Thymus (tissue), 11 donors: ENCODE results near the gene DUS3L. TPM values are rescaled to one million over a fixed set of nuclear protein-coding genes. Genes with fewer than 3 reads are reported as not detected.
"Not testable (repeated sequence)": the region's sequence is repeated elsewhere in the genome, so short reads cannot be mapped to it uniquely, and the experiment has no call there.

Experiments
- DNase-seq, 9 donors: peaks; one replicate each; pipeline ENCODE4 v3.0.0-alpha.2; 2013; ENCODE audit warnings: low spot score in 9 of 9, low read depth in 6 of 9, missing footprints in 1 of 9
- H3K27ac ChIP-seq, 2 donors: one replicate each; pipeline ENCODE4 v1.5.1; 2013; ENCODE audit warnings: control low read depth in 1 of 2, low read depth in 1 of 2, low read length in 1 of 2, mild to moderate bottlenecking in 1 of 2, moderate library complexity in 1 of 2
- H3K27me3 ChIP-seq, 2 donors: one replicate each; pipeline ENCODE4 v1.5.1; 2013; ENCODE audit warnings: low read length in 1 of 2; ENCODE audit not compliant: control insufficient read depth in 2 of 2, insufficient read depth in 1 of 2
- H3K36me3 ChIP-seq, 2 donors: one replicate each; pipeline ENCODE4 v1.5.1; 2013; ENCODE audit warnings: low read length in 1 of 2, mild to moderate bottlenecking in 1 of 2, moderate library complexity in 1 of 2; ENCODE audit not compliant: control insufficient read depth in 2 of 2, insufficient read depth in 2 of 2
- H3K4me1 ChIP-seq, 2 donors: one replicate each; pipeline ENCODE4 v1.5.1; 2013; ENCODE audit warnings: low read length in 2 of 2; ENCODE audit not compliant: control insufficient read depth in 2 of 2, insufficient read depth in 2 of 2
- H3K4me3 ChIP-seq, 2 donors: one replicate each; pipeline ENCODE4 v1.5.1; 2013; ENCODE audit warnings: low read length in 2 of 2, control low read depth in 1 of 2, mild to moderate bottlenecking in 1 of 2
- H3K9me3 ChIP-seq, 2 donors: one replicate each; pipeline ENCODE4 v1.5.1; 2013; ENCODE audit warnings: low read length in 1 of 2, mild to moderate bottlenecking in 1 of 2; ENCODE audit not compliant: control insufficient read depth in 2 of 2, insufficient read depth in 1 of 2
- WGBS: extraction: QIAGEN DNeasy Blood & Tissue Kit; methylation state at CpG from one replicate; pipeline ENCODE4 v1.1.7; 2013; 5-methylcytosine and 5-hydroxymethylcytosine counted together
- polyA plus RNA-seq: library from polyadenylated mRNA; stranded (reverse); fragments of 200-250 nt; gene quantifications from one replicate; pipeline ENCODE4 v1.2.3, GENCODE V29; 2013
- total RNA-seq: library from RNA; stranded (reverse); fragments of 120-200 nt; gene quantifications from one replicate; pipeline ENCODE4 v1.2.4, GENCODE V29; 2013
- donor health status: healthy.

Gene DUS3L
- total and polyA plus RNA-seq, 2 donors: 25.2 to 43.9 TPM

DNA sequence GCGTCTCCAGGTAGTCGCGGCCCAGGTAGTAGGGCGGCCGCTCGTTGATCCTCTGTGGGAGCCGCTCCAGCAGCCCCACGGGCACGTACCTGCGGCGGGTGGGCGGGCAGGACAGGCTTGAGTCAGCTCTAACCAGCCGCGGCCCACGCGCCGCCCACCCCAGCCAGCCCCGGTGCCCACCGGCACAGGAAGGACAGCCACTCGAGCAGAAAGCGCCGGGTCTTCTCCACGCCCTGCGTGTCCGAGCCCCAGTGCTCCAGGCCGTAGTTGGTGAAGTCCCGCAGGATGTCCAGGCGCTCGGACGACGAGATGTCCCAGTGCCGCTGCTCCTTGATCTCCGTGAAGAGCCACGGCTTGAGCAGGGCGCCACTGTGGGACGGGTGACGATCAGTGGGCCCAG is 5.5 kb downstream of the DUS3L start:
- no peak overlapping the region for H3K4me3 ChIP-seq
- H3K36me3 ChIP-seq: peaks cover 53 to 70% of the 10 kb centered on the region in 2 donors
- no peaks in the 10 kb centered on the region for H3K9me3 ChIP-seq
- no peak for DNase-seq
- H3K4me1 ChIP-seq: peaks cover 5 to 7% of the 10 kb centered on the region in 2 donors
- no peak overlapping the region for H3K27ac ChIP-seq
- 96% methylated on average over 37 of the region's 37 CpGs for WGBS
- H3K27me3 ChIP-seq: no peaks in the 10 kb centered on the region

DNA sequence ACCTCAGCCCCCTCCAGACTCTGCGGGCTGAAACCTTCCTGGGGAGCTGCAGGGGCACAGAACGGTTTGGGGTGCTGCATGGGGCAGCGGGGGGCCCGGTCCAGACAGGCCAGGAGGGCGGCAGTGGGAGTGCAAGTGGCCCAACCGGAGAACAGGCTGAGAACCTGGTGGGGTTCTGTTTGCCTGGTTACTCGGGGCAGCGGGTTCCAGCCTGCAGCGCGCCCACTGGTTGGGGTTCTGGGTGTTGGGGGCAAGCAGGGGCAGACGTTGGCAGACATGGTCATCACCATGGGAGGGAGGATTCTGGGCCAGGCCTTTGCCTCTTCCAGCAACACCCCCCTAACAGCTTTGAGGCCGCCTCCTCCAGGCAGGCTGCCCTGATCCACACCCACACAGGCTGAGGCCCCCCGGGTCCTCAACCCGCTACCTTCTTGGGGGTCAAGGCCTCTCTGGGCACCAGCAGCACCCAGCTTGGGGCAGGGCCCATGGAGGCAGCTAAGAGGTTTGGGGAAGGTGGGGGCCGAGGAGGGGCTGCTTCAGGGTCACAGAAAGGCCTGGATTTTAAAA is 6.3 kb downstream of the DUS3L start, which contains the start of gene PRR22:
Gene PRR22, minus strand, starts transcription at position 166 of the 567 bp plus-strand sequence. Its CDS starts 86 bp downstream, at position 80.
- Histone ChIP-seq H3K4me3 (no peak within 1 kb of the TSS), H3K36me3 (peaks cover 48 to 66% of the 10 kb centered on the region in 2 donors), H3K4me1 (no peaks in the 10 kb centered on the region), H3K27me3 (no peaks in the 10 kb centered on the region), H3K9me3 (no peaks in the 10 kb centered on the region), H3K27ac (no peak within 1 kb of the TSS)
- DNase-seq: no peak
- 98% methylated on average over 15 of the region's 15 CpGs for WGBS

DNA sequence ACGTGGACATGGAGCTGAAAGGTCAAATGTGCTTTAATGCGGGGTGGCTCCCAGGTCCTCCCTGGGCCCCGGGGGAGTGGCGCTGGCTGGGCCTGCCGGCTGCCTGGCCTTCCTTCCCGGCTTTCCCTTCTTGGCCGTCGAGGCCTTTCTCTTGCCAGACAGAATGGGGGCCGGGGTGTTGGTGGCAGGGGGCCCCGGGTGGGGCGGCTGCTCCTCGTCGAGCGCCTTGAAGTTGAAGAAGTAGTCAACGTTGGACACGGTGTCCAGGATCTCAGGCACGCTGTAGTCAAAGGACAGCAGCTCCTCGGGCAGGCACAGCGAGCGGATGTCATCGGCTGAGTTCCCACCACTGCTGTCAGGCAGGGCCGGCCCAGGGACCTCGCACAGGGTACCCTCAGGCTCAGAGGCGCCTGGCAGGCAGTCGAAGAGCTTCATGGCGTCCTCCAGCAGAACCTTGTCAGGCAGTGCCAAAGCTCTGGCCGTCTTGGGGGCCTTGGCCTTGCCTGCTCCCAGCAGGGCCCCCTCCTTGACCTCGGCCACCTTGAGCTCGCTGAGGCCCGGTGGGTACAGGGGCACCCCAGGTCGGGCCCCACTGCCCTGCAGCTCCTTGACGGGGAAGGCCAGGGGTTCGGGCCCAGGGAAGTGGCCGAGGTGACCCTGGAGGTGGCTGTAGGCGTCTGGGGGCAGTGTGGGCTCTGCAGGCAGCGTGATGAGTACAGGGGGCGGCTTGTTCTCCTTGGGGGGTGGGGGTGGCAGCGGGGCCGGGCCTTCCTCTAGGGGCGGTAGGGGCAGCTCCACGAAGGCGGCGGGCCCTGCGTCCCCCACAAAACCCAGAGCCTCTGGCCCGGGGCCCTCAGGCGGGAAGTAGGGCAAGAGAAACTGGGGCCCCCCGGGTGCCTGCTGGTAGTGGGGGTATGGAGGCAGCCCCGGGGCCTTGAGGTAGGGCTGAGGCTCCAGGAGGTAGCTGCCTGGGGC is 7.7 kb downstream of the DUS3L start:
- no peak for DNase-seq
- no peaks in the 10 kb centered on the region for H3K4me1 ChIP-seq
- H3K36me3 ChIP-seq: peaks cover 37 to 51% of the 10 kb centered on the region in 2 donors
- WGBS: 95% methylated on average over 48 of the region's 48 CpGs
- no peak overlapping the region for H3K4me3 ChIP-seq
- no peaks in the 10 kb centered on the region for H3K27me3 ChIP-seq
- H3K9me3 ChIP-seq: no peaks in the 10 kb centered on the region
- no peak overlapping the region for H3K27ac ChIP-seq

DNA sequence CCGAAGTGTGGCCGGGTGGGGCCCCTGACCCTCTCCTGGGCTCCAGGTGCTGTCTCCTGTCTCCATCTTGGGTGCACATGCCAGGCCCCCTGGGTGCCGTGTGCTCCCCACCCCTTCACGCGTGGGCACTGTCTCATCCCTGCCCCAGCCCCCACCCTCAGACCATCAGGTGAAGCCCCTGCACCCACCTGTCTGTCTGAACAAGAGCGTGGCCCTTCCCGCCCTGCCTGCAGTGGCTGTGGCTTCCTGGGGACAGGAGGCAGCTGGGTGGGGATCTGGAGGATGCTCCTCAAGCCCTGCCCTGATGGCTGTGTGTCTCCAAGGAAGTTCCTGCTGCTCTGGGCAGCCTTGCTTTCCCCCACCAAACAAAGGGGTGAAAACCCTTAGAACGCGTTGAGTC is 8.6 kb downstream of the DUS3L start:
- Histone ChIP-seq H3K27ac (no peak overlapping the region), H3K36me3 (peaks cover 28 to 42% of the 10 kb centered on the region in 2 donors), H3K4me1 (no peaks in the 10 kb centered on the region), H3K27me3 (no peaks in the 10 kb centered on the region), H3K9me3 (no peaks in the 10 kb centered on the region), H3K4me3 (no peak overlapping the region)
- WGBS: 89% methylated on average over 9 of the region's 9 CpGs
- DNase-seq: no peak

DNA sequence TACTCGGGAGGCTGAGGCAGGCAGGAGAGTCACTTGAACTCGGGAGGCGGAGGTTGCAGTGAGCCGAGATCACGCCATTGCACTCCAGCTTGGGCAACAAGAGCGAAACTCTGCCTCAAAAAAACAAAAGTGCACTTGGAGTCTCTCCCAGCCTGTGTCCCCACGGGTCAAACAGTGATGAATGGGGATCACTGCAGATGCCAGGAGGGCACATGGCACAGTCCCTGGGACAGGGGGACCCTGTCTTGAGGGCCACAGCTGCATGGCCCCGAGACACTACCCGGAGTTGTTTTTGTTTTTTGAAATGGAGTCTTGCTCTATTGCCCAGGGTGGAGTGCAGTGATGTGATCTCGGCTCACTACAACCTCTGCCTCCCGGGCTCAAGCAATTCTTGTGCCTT is 10.0 kb downstream of the DUS3L start:
- not testable (repeated sequence) for H3K9me3 ChIP-seq, H3K4me3 ChIP-seq, H3K27ac ChIP-seq, H3K27me3 ChIP-seq, DNase-seq, H3K4me1 ChIP-seq
- 90% methylated on average over 11 of the region's 11 CpGs for WGBS
- H3K36me3 ChIP-seq: peaks cover 14 to 28% of the 10 kb centered on the region in 2 donors

DNA sequence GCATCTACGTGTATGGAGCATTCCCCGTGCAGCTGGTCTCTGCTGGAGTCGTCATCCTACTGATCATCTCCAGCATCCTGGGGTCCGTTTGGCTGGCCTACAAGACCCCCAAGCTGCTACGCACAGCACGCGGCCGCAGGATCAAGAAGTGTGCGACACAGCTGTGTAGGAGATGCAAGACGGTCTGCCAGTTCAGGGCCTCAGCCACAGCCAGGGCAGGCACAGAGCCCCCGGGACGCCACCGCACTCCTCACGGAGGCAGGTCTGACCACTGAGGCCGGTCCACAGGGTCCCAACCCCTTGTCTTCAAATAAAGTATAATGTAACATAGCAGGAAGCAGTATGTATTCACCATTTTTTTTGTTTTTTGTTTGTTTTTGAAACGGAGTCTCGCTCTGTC is 12.6 kb downstream of the DUS3L start:
- Histone ChIP-seq H3K4me1 (no peaks in the 10 kb centered on the region), H3K36me3 (peaks cover 0 to 6% of the 10 kb centered on the region in 2 donors), H3K27ac (no peak overlapping the region), H3K9me3 (no peaks in the 10 kb centered on the region), H3K4me3 (no peak overlapping the region), H3K27me3 (no peaks in the 10 kb centered on the region)
- 88% methylated on average over 17 of the region's 17 CpGs for WGBS
- DNase-seq: no peak

DNA sequence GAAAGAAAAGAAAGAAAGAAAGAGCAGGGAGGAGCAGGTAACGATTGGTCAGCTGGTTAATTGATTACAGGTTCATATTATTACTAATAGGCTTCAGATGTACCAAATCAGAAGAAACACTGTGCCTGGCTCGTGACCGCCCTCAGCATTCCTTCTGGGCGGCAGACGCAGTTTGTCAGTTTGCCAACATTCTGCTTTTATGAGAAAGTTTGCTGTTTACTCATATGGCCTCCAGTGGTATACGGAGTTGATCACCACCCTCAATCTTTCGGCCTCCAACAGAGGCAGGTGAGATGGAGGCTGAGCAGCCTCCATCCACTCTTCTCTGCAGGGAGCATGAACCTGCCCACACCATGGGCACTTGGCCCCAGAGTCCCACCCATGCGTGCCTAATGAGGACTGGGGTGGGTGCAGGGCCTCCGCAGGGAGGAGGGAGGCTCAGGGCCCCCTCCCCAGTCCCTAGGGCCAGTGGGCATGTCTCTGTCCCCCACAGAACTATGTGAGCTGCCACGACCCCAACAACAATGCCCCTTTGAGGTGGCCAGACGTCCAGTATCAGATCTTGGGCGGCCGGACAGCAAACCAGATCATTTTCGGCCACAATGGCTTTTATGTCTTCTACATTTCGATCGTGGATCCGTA is 15.2 kb downstream of the DUS3L start:
- Histone ChIP-seq H3K36me3 (no peaks in the 10 kb centered on the region), H3K4me3 (no peak overlapping the region), H3K27ac (no peak overlapping the region), H3K27me3 (no peaks in the 10 kb centered on the region), H3K4me1 (no peaks in the 10 kb centered on the region), H3K9me3 (no peaks in the 10 kb centered on the region)
- 92% methylated on average over 17 of the region's 17 CpGs for WGBS
- no peak for DNase-seq

DNA sequence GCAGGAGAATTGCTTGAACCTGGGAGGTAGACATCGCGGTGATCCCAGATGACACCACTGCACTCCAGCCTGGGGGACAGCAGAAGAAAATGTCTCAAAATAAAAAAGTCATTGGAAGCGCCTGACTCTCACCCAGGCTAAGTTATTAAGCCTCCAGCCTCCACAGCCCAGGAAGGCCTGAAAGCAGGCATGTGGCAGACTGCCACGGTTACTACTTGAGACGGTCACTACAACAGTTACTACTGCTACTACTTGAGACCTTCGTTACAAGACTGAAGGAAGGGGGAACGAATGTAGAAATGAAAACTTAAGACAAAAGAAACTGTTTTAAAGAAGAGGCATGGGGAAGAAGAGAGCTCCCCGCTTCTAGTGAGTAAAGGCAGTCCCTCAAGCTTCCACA is 16.0 kb downstream of the DUS3L start:
- H3K36me3 ChIP-seq: no peaks in the 10 kb centered on the region
- 91% methylated on average over 8 of the region's 8 CpGs for WGBS
- H3K4me1 ChIP-seq: no peaks in the 10 kb centered on the region
- H3K27me3 ChIP-seq: no peaks in the 10 kb centered on the region
- no peak overlapping the region for H3K27ac ChIP-seq
- no peaks in the 10 kb centered on the region for H3K9me3 ChIP-seq
- H3K4me3 ChIP-seq: no peak overlapping the region
- no peak for DNase-seq

DNA sequence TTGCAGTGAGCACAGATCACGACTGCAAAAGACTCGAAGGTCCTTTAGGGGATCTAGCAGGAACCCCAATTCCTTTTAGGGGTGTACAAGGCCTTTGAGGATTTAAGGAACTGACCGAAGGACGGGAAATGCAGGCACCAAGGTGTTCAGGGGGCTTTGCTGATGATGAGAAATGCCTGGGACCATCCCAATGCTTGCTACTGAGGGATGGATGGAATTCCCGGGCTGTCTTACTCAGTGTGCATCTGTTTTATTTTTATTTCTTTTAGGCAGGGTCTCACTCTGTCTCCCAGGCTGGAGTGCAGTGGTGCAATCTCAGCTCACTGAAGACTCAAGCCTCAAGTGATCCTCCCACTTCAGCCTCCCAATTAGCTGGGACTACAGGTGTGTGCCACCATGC is 17.7 kb downstream of the DUS3L start:
- Histone ChIP-seq H3K4me3 (no peak overlapping the region), H3K36me3 (no peaks in the 10 kb centered on the region), H3K27me3 (no peaks in the 10 kb centered on the region), H3K27ac (no peak overlapping the region), H3K9me3 (no peaks in the 10 kb centered on the region), H3K4me1 (no peaks in the 10 kb centered on the region)
- no peak for DNase-seq
- 92% methylated on average over 5 of the region's 5 CpGs for WGBS
